ENCODE data around the gene PITPNM3. TPM values are rescaled to one million over a fixed set of nuclear protein-coding genes. Genes with fewer than 3 reads are reported as not detected.
A peak's percentile ranks its signal among the peaks of the same experiment; 100 is the strongest.
"Not testable (repeated sequence)": the region's sequence is repeated elsewhere in the genome, so short reads cannot be mapped to it uniquely, and the experiment has no call there.

Gene PITPNM3
- total RNA-seq, 1 donor from 2014 or later = 0.82 TPM

GRCh38 chr17:6575596-6575988 lies 19.2 kb upstream of the PITPNM3 start:
- no peak for DNase-seq (ENCODE audit: extremely low read depth, low read depth, low spot score)

- peak; percentile 3 for DNase-seq (ENCODE audit: extremely low read depth, low read depth, low spot score)
These were observed 18.6 kb upstream of the PITPNM3 start for GRCh38 chr17:6574687-6575595.

- DNase-seq (ENCODE audit: extremely low read depth, low read depth, low spot score) = no peak
These were observed 17.8 kb upstream of the PITPNM3 start for GRCh38 chr17:6573982-6574686.

GRCh38 chr17:6573495-6573894 lies 17.1 kb upstream of the PITPNM3 start:
- DNase-seq (ENCODE audit: extremely low read depth, low read depth, low spot score) = not testable (repeated sequence)

GRCh38 chr17:6572972-6573370 lies 16.6 kb upstream of the PITPNM3 start:
- no peak for DNase-seq (ENCODE audit: extremely low read depth, low read depth, low spot score)

- no peak for DNase-seq (ENCODE audit: extremely low read depth, low read depth, low spot score)
These were observed 15.1 kb upstream of the PITPNM3 start for GRCh38 chr17:6571452-6571781.

GRCh38 chr17:6570731-6571451 lies 14.5 kb upstream of the PITPNM3 start:
- no peak for DNase-seq (ENCODE audit: extremely low read depth, low read depth, low spot score)

GRCh38 chr17:6569370-6570285 lies 13.3 kb upstream of the PITPNM3 start:
- no peak for DNase-seq (ENCODE audit: extremely low read depth, low read depth, low spot score)

GRCh38 chr17:6568184-6568758 lies 11.9 kb upstream of the PITPNM3 start:
- DNase-seq (ENCODE audit: extremely low read depth, low read depth, low spot score) = no peak

GRCh38 chr17:6567528-6568183 lies 11.3 kb upstream of the PITPNM3 start:
- no peak for DNase-seq (ENCODE audit: extremely low read depth, low read depth, low spot score)

GRCh38 chr17:6561446-6561845 lies 5.1 kb upstream of the PITPNM3 start:
- DNase-seq (ENCODE audit: extremely low read depth, low read depth, low spot score) = no peak

GRCh38 chr17:6560496-6560895 lies 4.1 kb upstream of the PITPNM3 start:
- no peak for DNase-seq (ENCODE audit: extremely low read depth, low read depth, low spot score)

- no peak for DNase-seq (ENCODE audit: extremely low read depth, low read depth, low spot score)
These were observed 3.4 kb upstream of the PITPNM3 start for GRCh38 chr17:6559753-6560215.

GRCh38 chr17:6558932-6559752 lies 2.8 kb upstream of the PITPNM3 start:
- DNase-seq (ENCODE audit: extremely low read depth, low read depth, low spot score) = no peak

- DNase-seq (ENCODE audit: extremely low read depth, low read depth, low spot score) = no peak
These were observed 1.9 kb upstream of the PITPNM3 start for GRCh38 chr17:6558276-6558675.

- no peak for DNase-seq (ENCODE audit: extremely low read depth, low read depth, low spot score)
These were observed 684 bp upstream of the PITPNM3 start for GRCh38 chr17:6557040-6557438.

GRCh38 chr17:6555331-6556120 lies 829 bp downstream of the PITPNM3 start:
- DNase-seq (ENCODE audit: extremely low read depth, low read depth, low spot score) = no peak

- no peak for DNase-seq (ENCODE audit: extremely low read depth, low read depth, low spot score)
These were observed 1.5 kb downstream of the PITPNM3 start for GRCh38 chr17:6554871-6555330.

Data from glomerular endothelial cell (primary cell).